Mesenchymal stem cell (in vitro differentiated cells and primary cell): Measurements from ENCODE around the gene GPHB5.
"Not testable (repeated sequence)": the region's sequence is repeated elsewhere in the genome, so short reads cannot be mapped to it uniquely, and the experiment has no call there.

Experiments
- DNase-seq: peaks from one replicate; pipeline ENCODE4 v3.0.0-alpha.2; 2013
- H2AFZ ChIP-seq: one replicate; pipeline ENCODE4 v1.6.1; 2013; ENCODE audit warnings: low read depth, mild to moderate bottlenecking, control low read depth, inconsistent platforms, low read length, moderate library complexity
- H2AK5ac ChIP-seq: 2 replicates; pipeline ENCODE4 v1.6.1; 2013; ENCODE audit warnings: low read length, moderate library complexity, mild to moderate bottlenecking, inconsistent platforms; ENCODE audit not compliant: severe bottlenecking
- H2BK120ac ChIP-seq: one replicate; pipeline ENCODE4 v1.6.1; 2013; ENCODE audit warnings: low read depth, mild to moderate bottlenecking, inconsistent platforms, low read length, moderate library complexity
- H2BK12ac ChIP-seq, 2 experiments: one replicate each; pipeline ENCODE4 v1.6.1; 2013; ENCODE audit warnings: inconsistent platforms in 2 of 2, low read length in 2 of 2, mild to moderate bottlenecking in 2 of 2, moderate library complexity in 2 of 2, control low read depth in 1 of 2
- H2BK15ac ChIP-seq: one replicate; pipeline ENCODE4 v1.6.1; 2013; ENCODE audit warnings: mild to moderate bottlenecking, low read depth, inconsistent platforms; ENCODE audit not compliant: poor library complexity, severe bottlenecking
- H2BK5ac ChIP-seq: 2 replicates; pipeline ENCODE4 v1.6.1; 2013; ENCODE audit warnings: low read depth, mild to moderate bottlenecking, low read length, control low read depth, inconsistent platforms; ENCODE audit not compliant: poor library complexity, severe bottlenecking
- H3K14ac ChIP-seq, 2 experiments: one replicate each; pipeline ENCODE4 v1.6.1; 2013; ENCODE audit warnings: inconsistent platforms in 2 of 2, low read length in 2 of 2, control low read depth in 1 of 2, mild to moderate bottlenecking in 1 of 2, moderate library complexity in 1 of 2
- H3K18ac ChIP-seq, 2 experiments: one replicate each; pipeline ENCODE4 v1.6.1; 2013; ENCODE audit warnings: inconsistent platforms in 2 of 2, low read length in 2 of 2, control low read depth in 1 of 2, low read depth in 1 of 2, mild to moderate bottlenecking in 1 of 2
- H3K23ac ChIP-seq, 2 experiments: one replicate each; pipeline ENCODE4 v1.6.1; 2013; ENCODE audit warnings: inconsistent platforms in 2 of 2, low read length in 2 of 2, mild to moderate bottlenecking in 2 of 2, moderate library complexity in 2 of 2, control low read depth in 1 of 2
- H3K27ac ChIP-seq: 2 replicates; pipeline ENCODE4 v1.5.1; 2013; ENCODE audit warnings: mild to moderate bottlenecking, moderate library complexity, low read length, control low read depth, inconsistent platforms; ENCODE audit not compliant: poor library complexity, severe bottlenecking
- H3K27me3 ChIP-seq, 2 experiments: 2 replicates each; pipeline versions ENCODE4 v1.6.1 to v1.7.0; 2013; ENCODE audit warnings: low read length in 2 of 2, mild to moderate bottlenecking in 2 of 2, moderate library complexity in 2 of 2, control low read depth in 1 of 2, inconsistent platforms in 1 of 2; ENCODE audit not compliant: control insufficient read depth in 1 of 2, insufficient read depth in 1 of 2
- H3K36me3 ChIP-seq, 2 experiments: 2 replicates each; pipeline versions ENCODE4 v1.6.1 to v1.7.0; 2013; ENCODE audit warnings: low read length in 2 of 2, control low read depth in 1 of 2, inconsistent platforms in 1 of 2, low read depth in 1 of 2, mild to moderate bottlenecking in 1 of 2; ENCODE audit not compliant: insufficient read depth in 2 of 2, control insufficient read depth in 1 of 2
- H3K4ac ChIP-seq, 2 experiments: one replicate each; pipeline ENCODE4 v1.6.1; 2013; ENCODE audit warnings: inconsistent platforms in 2 of 2, low read length in 2 of 2, mild to moderate bottlenecking in 2 of 2, moderate library complexity in 2 of 2, control low read depth in 1 of 2, low read depth in 1 of 2
- H3K4me1 ChIP-seq: 2 replicates; pipeline ENCODE4 v1.6.1; 2013; ENCODE audit warnings: low read depth, low read length, control low read depth; ENCODE audit not compliant: control insufficient read depth, insufficient read depth
- H3K4me2 ChIP-seq: 2 replicates; pipeline ENCODE4 v1.6.1; 2013; ENCODE audit warnings: low read length, mild to moderate bottlenecking, inconsistent platforms; ENCODE audit not compliant: poor library complexity, severe bottlenecking
- H3K4me3 ChIP-seq, 2 experiments: 2 replicates each; pipeline versions ENCODE4 v1.5.1 to v1.7.0; 2013; ENCODE audit warnings: low read length in 2 of 2, mild to moderate bottlenecking in 2 of 2, control low read depth in 1 of 2, low read depth in 1 of 2; ENCODE audit not compliant: insufficient read depth in 1 of 2
- H3K79me1 ChIP-seq: replicated peaks from 2 replicates; pipeline ENCODE4 v1.6.1; 2013; ENCODE audit warnings: mild to moderate bottlenecking, control low read depth, low read length, inconsistent platforms; ENCODE audit not compliant: poor library complexity, severe bottlenecking
- H3K9ac ChIP-seq: 2 replicates; pipeline ENCODE4 v1.7.0; 2013; ENCODE audit warnings: mild to moderate bottlenecking, low read length, moderate library complexity
- H3K9me3 ChIP-seq: 2 replicates; pipeline ENCODE4 v1.7.0; 2013; ENCODE audit warnings: mild to moderate bottlenecking, low read length; ENCODE audit not compliant: control insufficient read depth
- H4K8ac ChIP-seq: one replicate; pipeline ENCODE4 v1.6.1; 2013; ENCODE audit warnings: inconsistent platforms, mild to moderate bottlenecking, low read length, moderate library complexity
- H4K91ac ChIP-seq: one replicate; pipeline ENCODE4 v1.6.1; 2013; ENCODE audit warnings: mild to moderate bottlenecking, low read length, inconsistent platforms
- WGBS: methylation state at CpG from one replicate; pipeline ENCODE4 v1.1.7; 2013; ENCODE audit warnings: mixed read lengths; 5-methylcytosine and 5-hydroxymethylcytosine counted together

Gene GPHB5

DNA sequence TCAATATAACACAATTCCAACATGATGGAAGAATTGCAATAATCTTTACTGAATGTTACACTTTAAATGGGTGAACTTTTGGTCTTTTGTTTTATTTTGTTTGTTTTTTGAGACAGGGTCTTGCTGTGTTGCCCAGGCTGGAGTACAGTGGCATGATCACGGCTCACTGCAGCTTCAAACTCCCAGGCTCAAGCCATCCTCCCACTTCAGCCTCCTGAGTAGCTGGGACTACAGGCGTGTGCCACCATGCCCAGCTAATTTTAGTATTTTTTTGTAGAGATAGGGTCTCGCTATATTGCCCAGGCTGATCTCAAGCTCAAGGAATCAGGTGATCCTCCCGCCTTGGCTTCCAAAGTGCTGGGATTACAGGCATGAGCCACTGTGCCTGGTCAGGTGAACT, 38.8 kb downstream of the GPHB5 start:
- not testable (repeated sequence) for H2BK120ac ChIP-seq, H3K18ac ChIP-seq, H2BK15ac ChIP-seq, H2BK12ac ChIP-seq, H3K9ac ChIP-seq, DNase-seq, H3K4me2 ChIP-seq, H3K4ac ChIP-seq, H3K23ac ChIP-seq, H3K4me3 ChIP-seq, H4K91ac ChIP-seq, H4K8ac ChIP-seq, H2BK5ac ChIP-seq, H3K14ac ChIP-seq, H3K27ac ChIP-seq, H3K4me1 ChIP-seq, H2AFZ ChIP-seq, H3K9me3 ChIP-seq, H2AK5ac ChIP-seq, H3K27me3 ChIP-seq
- 91% methylated on average over 4 of the region's 4 CpGs for WGBS
- Histone ChIP-seq H3K36me3 (peaks cover 5 to 18% of the 10 kb centered on the region in 2 experiments), H3K79me1 (peaks cover 12% of the 10 kb centered on the region)

DNA sequence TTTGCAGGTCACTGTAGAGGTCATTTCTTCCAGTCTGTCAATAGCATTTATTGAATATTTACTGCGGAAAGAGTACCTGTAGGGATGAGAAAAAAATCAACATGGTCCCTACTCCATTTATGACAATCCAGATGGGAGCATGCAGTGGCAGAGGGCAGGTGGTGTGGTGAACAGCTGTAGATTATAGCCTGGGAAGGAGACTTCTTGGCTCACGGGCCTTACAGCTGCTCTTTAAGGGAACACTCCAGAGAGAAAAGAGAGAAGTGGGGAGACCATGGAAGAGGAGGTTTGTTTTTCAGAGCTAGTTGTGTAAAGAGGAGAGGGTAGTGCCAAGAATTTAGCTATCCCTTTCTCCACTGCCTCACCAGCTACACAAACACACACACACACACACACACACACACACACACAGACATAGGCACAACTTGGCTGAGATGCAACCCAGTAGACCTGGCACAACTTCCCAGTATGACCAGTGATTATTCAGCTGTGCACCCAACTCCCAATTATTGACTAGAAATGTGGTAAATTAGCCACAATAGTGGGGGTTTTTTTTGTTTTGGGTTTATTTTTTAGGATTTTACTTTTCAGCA, 41.0 kb downstream of the GPHB5 start:
- Histone ChIP-seq H2BK12ac (no peak overlapping the region), H3K36me3 (peaks cover 10 to 15% of the 10 kb centered on the region in 2 experiments), H2AK5ac (no peak overlapping the region), H2AFZ (no peak overlapping the region), H3K9ac (no peak overlapping the region), H3K14ac (no peak overlapping the region), H3K23ac (no peak overlapping the region), H3K4me2 (no peak overlapping the region), H3K4me1 (no peaks in the 10 kb centered on the region), H3K4ac (no peak overlapping the region), H3K27ac (no peak overlapping the region), H4K8ac (no peak overlapping the region), H2BK5ac (no peak overlapping the region), H3K79me1 (peaks cover 18% of the 10 kb centered on the region), H3K27me3 (no peaks in the 10 kb centered on the region), H2BK15ac (no peak overlapping the region), H2BK120ac (no peak overlapping the region), H3K9me3 (no peaks in the 10 kb centered on the region), H3K18ac (no peak overlapping the region), H3K4me3 (no peak overlapping the region), H4K91ac (no peak overlapping the region)
- no peak for DNase-seq
- WGBS, result 79% methylated on average over 2 of the region's 2 CpGs

DNA sequence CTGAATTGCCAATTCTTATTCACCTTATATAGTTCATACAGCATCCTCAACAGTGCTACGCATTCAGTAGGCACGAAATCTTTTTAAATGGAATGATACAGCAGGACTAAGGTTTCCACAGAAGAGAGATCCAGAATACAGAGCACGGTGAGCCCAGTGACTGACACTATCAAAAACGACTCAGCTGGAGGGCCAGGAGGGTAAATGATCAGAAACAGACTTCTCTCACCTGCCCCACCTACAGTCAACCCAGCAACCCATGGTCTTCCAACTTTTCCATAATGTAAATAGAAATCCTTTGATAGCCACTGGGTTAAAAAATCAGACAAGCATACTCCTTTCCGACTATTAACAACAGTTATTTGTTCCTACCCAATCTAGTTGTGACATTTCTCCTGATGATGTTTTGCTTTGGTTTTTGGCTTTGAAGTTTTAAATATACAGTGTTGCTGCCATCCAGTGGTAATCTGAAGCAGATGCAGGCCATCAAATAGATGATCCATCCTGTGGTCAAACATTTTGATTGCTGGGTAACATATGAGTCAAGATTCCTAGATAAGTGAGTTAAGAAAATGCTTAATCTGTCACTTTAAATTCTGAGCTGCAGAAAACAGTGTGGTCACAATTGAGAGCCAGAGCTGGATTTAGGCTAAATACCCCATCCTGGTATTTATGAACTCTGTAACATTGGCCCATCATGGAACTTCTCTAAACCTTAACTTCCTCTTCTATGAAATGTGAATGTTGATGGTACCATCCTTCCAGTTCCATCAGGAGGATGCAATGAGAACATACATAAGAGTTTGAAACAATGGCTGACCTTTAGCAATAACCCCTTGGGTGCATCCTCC, 42.0 kb downstream of the GPHB5 start:
- H2BK15ac ChIP-seq, result no peak overlapping the region
- peaks cover 12 to 20% of the 10 kb centered on the region in 2 experiments for H3K36me3 ChIP-seq
- H3K4ac ChIP-seq, result no peak overlapping the region
- H2BK12ac ChIP-seq, result no peak overlapping the region
- peak overlapping the region; percentile 31 for H3K9ac ChIP-seq
- H3K4me2 ChIP-seq, result no peak overlapping the region
- H2AK5ac ChIP-seq, result no peak overlapping the region
- H3K18ac ChIP-seq, result no peak overlapping the region
- 71% methylated on average over 4 of the region's 5 CpGs for WGBS
- no peak overlapping the region for H2AFZ ChIP-seq
- H3K14ac ChIP-seq, result no peak overlapping the region
- no peak overlapping the region for H3K23ac ChIP-seq
- no peak overlapping the region for H2BK120ac ChIP-seq
- no peak overlapping the region for H3K27ac ChIP-seq
- no peaks in the 10 kb centered on the region for H3K9me3 ChIP-seq
- H3K4me3 ChIP-seq, result no peak overlapping the region
- H2BK5ac ChIP-seq, result no peak overlapping the region
- no peak overlapping the region for H4K91ac ChIP-seq
- H3K79me1 ChIP-seq, result peaks cover 20% of the 10 kb centered on the region
- no peak overlapping the region for H4K8ac ChIP-seq
- no peaks in the 10 kb centered on the region for H3K27me3 ChIP-seq
- peak; percentile 54 for DNase-seq
- no peaks in the 10 kb centered on the region for H3K4me1 ChIP-seq

GRCh38 chr14:63276016-63276415, 42.7 kb downstream of the GPHB5 start:
- no peak overlapping the region for H2BK12ac ChIP-seq
- 66% methylated on average over 3 of the region's 4 CpGs for WGBS

More at GRCh38 chr14:63276016-63276415, 42.7 kb downstream of the GPHB5 start:
- no peaks in the 10 kb centered on the region for H3K27me3 ChIP-seq
- H4K8ac ChIP-seq, result no peak overlapping the region
- H3K36me3 ChIP-seq, result peaks cover 11 to 21% of the 10 kb centered on the region in 2 experiments
- H3K27ac ChIP-seq, result no peak overlapping the region
- no peak overlapping the region for H2BK5ac ChIP-seq
- H3K79me1 ChIP-seq, result peaks cover 20% of the 10 kb centered on the region
- no peak overlapping the region for H3K4me2 ChIP-seq
- no peaks in the 10 kb centered on the region for H3K9me3 ChIP-seq
- no peak for DNase-seq
- H2AFZ ChIP-seq, result no peak overlapping the region
- no peak overlapping the region for H3K4ac ChIP-seq
- H2BK120ac ChIP-seq, result no peak overlapping the region
- H2BK15ac ChIP-seq, result no peak overlapping the region
- H3K14ac ChIP-seq, result no peak overlapping the region
- no peak overlapping the region for H3K23ac ChIP-seq
- no peaks in the 10 kb centered on the region for H3K4me1 ChIP-seq
- no peak overlapping the region for H2AK5ac ChIP-seq
- H3K4me3 ChIP-seq, result no peak overlapping the region
- no peak overlapping the region for H4K91ac ChIP-seq
- no peak overlapping the region for H3K9ac ChIP-seq
- no peak overlapping the region for H3K18ac ChIP-seq
